Activated CD8-positive, alpha-beta T cell treated with anti-CD3 and anti-CD28 coated beads for 36 hours (primary cell): Measurements from ENCODE around the gene LMNTD2. TPM values are rescaled to one million over a fixed set of nuclear protein-coding genes. Genes with fewer than 3 reads are reported as not detected.

Experiments
- ATAC-seq: fragments of 200-7000 bp; cut with Tn5 transposase; one replicate; pipeline ENCODE4 v1.10.0; 2021; ENCODE audit warnings: mild to moderate bottlenecking, moderate library complexity
- CTCF ChIA-PET: fragments of 350-600 bp; sonication (Branson Sonifier 250); formaldehyde crosslinking; loops from one replicate; lab custom pipeline; 2021; ENCODE audit warnings: antibody characterized with exemption; lab: Charles Lee
- POLR2A ChIA-PET: fragments of 350-600 bp; sonication (Branson Sonifier 250); formaldehyde crosslinking; loops from one replicate; lab custom pipeline; 2021; ENCODE audit warnings: antibody characterized with exemption; lab: Charles Lee
- DNase-seq: peaks from one replicate; pipeline ENCODE4 v3.0.0-alpha.2; 2020
- H3K27ac Mint-ChIP-seq: one replicate; pipeline ENCODE4 v1.8.0; 2021; ENCODE audit warnings: mild to moderate bottlenecking, mixed read lengths
- H3K27me3 Mint-ChIP-seq: one replicate; pipeline ENCODE4 v1.8.0; 2021; ENCODE audit warnings: mixed read lengths
- H3K36me3 Mint-ChIP-seq: one replicate; pipeline ENCODE4 v1.8.0; 2021; ENCODE audit warnings: low read depth, mixed read lengths
- H3K4me1 Mint-ChIP-seq: one replicate; pipeline ENCODE4 v1.8.0; 2021; ENCODE audit warnings: low read depth, mixed read lengths
- H3K4me3 Mint-ChIP-seq: one replicate; pipeline ENCODE4 v1.8.0; 2021; ENCODE audit warnings: mild to moderate bottlenecking, moderate library complexity, mixed read lengths
- H3K9me3 Mint-ChIP-seq: one replicate; pipeline ENCODE4 v1.8.0; 2021; ENCODE audit warnings: mixed read lengths
- intact Hi-C: fragments of 100-400 bp; cut with micrococcal nuclease; formaldehyde crosslinking; loops from one replicate; pipeline ENCODE4 v1.10.0; 2022
- microRNA-seq: library from miRNA; unstranded; fragments of <30 nt; microRNA quantifications from one replicate; pipeline ENCODE4 v1.2.0, GENCODE V29; 2022; ENCODE audit warnings: borderline microRNAs expressed, borderline replicate concordance
- total RNA-seq, 2 experiments: library from RNA; stranded (reverse); gene quantifications; one replicate each; pipeline ENCODE4 v1.2.3, GENCODE V29; 2021
- TF ChIP-seq, protein P1 (sequence below): fragments of 200-600 bp; IDR thresholded peaks from one replicate; pipeline ENCODE4 v1.8.0; 2022; ENCODE audit warnings: antibody characterized with exemption, mild to moderate bottlenecking

The LMNTD2 gene
- total RNA-seq, 2 experiments from 2014 or later = 0.88 to 1.3 TPM

DNA sequence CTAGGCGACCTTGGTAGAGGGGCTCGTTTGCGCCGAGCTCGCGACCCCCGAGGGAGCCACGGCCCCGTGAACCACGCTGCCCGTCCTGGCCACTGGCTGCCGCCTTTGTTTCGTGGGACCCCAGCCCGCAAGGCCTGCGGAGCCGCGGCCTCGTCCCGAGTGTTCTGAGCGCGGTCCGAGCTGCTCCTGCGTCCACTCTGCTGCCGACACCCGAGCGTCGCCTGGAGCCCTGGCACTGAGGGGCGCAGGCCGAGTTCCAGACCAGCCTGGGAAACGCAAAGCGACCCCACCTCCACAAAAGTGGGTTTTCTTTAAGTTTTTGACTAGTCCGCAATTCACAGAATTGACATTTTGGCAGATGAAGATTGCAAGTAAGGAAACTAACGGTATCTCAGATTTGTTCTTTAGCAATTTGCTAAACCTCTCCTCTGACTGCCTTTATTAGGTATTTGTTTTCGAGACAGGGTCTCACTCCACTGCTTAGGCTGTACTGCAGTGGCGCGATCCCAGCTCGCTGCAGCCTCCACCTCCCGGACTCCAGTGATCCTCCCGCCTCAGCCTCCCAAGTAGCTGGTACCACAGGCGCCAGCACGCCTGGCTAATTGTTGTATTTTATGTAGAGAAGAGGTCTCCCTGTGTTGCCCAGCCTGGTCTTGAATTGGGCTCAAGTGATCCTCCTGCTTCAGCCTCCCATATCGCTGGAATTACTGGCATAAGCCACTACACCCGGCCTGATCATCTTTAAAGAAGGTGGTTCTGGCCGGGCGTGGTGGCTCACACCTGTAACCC, 52.6 kb downstream of the LMNTD2 start:
- intact Hi-C loops = no loop called here
- Mint-ChIP-seq H3K36me3 (peaks cover 28% of the 10 kb centered on the region), H3K9me3 (no peaks in the 10 kb centered on the region), H3K27ac (peak overlapping the region; percentile 57), H3K4me1 (peaks cover 19% of the 10 kb centered on the region), H3K27me3 (no peaks in the 10 kb centered on the region), H3K4me3 (peak overlapping the region; percentile 94)
- CTCF ChIA-PET = interaction anchor here (6.6 kb wide), 1 partner anchor 12 kb away, joined by 51 read pairs; no protein-coding TSS in a partner anchor
- DNase-seq = no peak
- ATAC-seq = no peak
- POLR2A ChIA-PET = interaction anchor here (1.0 to 3.5 kb wide), 3 partner anchors 8 to 61 kb away, joined by 5 to 22 read pairs (median 6); partner anchors contain the start of gene PTDSS2
- TF ChIP-seq, protein P1, sequence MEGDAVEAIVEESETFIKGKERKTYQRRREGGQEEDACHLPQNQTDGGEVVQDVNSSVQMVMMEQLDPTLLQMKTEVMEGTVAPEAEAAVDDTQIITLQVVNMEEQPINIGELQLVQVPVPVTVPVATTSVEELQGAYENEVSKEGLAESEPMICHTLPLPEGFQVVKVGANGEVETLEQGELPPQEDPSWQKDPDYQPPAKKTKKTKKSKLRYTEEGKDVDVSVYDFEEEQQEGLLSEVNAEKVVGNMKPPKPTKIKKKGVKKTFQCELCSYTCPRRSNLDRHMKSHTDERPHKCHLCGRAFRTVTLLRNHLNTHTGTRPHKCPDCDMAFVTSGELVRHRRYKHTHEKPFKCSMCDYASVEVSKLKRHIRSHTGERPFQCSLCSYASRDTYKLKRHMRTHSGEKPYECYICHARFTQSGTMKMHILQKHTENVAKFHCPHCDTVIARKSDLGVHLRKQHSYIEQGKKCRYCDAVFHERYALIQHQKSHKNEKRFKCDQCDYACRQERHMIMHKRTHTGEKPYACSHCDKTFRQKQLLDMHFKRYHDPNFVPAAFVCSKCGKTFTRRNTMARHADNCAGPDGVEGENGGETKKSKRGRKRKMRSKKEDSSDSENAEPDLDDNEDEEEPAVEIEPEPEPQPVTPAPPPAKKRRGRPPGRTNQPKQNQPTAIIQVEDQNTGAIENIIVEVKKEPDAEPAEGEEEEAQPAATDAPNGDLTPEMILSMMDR = no peak

DNA sequence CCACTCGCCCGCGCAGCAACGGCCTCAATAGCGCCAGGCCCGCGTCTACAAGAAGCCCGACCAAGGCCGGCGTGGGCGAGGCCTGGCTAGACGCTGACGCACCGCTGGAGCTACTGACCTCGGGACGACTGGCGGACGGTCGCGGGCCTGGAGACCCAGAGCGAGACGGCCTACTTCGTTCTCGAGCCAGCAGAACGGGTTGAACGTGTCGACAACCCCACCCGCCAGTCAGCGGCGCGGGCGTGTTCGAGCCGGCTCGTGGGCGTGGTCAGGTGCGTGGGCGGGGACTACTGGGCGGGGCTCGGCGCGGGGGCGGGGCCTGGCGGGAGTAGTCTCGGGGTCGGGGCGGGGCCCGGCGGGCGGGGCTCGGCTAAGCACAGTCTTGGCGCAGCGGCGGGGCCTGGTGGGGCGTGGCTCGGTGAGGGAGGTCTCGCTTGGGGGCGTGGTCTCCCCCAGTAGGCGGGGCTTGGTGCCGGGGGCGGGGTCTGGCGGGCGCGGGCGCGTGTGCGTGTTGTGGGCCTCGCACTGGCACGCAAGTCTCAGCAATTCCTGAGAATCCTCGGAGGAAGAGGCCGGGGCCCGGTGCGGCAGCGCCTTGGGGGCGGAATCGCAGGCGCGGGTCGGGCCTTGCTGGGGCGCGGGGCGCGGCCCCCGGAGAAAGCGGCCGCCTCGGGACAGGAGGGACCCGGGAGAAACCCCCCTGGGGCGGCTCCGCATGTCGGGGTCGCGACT, 53.4 kb downstream of the LMNTD2 start, which contains the start of gene RNH1:
TSS of gene RNH1 (minus strand) at position 248 of the 732 bp plus-strand sequence. CDS start 5,080 bp downstream, outside the sequence.
- Mint-ChIP-seq H3K27ac (peak within 1 kb of the TSS; percentile 99), H3K4me1 (peaks cover 22% of the 10 kb centered on the region), H3K36me3 (peaks cover 24% of the 10 kb centered on the region), H3K4me3 (peak within 1 kb of the TSS; percentile 94), H3K27me3 (no peaks in the 10 kb centered on the region), H3K9me3 (no peaks in the 10 kb centered on the region)
- POLR2A ChIA-PET = interaction anchor here (0.7 to 3.5 kb wide), 16 partner anchors 8 to 240 kb away, joined by 3 to 22 read pairs (median 3); partner anchors contain the start of genes PTDSS2, SIGIRR and TALDO1
- DNase-seq (peak; percentile 99), ATAC-seq (peak; percentile 90)
- TF ChIP-seq, protein P1 = no peak
- CTCF ChIA-PET = interaction anchor here (0.7 to 6.6 kb wide), 6 partner anchors 12 to 220 kb away, joined by 3 to 51 read pairs (median 4); no protein-coding TSS in a partner anchor
- intact Hi-C loops = no loop called here

DNA sequence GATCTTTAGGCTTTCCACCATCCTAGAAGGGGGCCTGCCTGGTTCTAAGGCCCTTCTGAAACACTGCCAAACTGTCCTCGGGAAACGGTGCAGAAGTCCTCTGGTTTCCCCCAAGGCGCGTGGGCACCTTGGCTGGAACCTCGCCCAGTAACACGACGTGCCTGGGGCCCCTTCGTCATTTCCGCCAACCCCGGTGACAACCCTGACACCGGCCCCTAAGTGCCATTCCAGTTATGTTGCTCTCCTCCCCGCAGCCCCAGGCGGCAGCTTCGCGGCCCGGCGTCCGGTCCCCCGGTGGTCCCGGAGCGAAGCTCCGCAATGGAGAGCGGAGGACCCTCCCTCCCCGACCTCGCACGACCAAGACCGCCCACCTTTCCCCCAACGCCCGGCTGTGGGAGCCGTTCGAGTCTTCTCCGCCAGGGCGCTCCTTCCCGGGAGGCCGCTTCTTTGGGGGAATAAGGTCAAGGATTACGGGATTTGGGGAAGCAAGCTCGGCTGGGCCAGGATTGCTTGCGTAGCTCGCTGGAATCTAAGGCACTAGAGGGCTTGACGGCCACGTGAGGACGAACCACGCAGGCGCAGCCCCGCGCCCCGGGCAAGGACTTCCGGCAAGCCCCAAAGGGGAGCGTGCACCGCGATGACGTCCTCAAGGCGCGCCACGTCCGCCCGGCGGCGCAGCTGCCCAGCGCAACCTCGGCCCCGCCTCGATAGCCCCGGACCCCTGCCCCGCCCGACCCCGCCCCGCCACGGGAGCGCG, 54.1 kb downstream of the LMNTD2 start:
- no peaks in the 10 kb centered on the region for H3K27me3 Mint-ChIP-seq
- TF ChIP-seq, protein P1 = no peak
- intact Hi-C loops = no loop called here

DNA sequence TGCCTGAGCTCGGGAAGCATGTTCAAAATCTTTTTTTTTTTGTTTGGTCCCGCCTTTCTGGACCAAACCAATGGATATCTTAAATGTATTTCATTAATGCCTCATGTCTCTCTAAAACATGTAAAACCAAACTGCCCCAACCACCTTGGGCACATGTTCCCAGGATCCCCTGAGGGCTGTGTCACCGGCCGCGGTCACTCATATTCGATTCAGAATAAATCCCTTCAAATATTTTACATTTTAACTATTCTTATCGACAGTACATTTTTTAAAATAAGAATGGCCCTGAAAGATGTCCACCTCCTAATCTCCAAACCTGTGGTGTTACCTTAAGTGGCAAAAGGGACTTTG, 55.6 kb downstream of the LMNTD2 start:
- DNase-seq (no peak), ATAC-seq (no peak)
- peak overlapping the region; percentile 94 for H3K4me3 Mint-ChIP-seq
- H3K9me3 Mint-ChIP-seq = no peaks in the 10 kb centered on the region
- H3K27me3 Mint-ChIP-seq = no peaks in the 10 kb centered on the region
- ChIA-PET CTCF (interaction anchor here (0.7 to 6.6 kb wide), 5 partner anchors 14 to 136 kb away, joined by 3 to 51 read pairs (median 4); partner anchors contain the start of gene B4GALNT4), POLR2A (interaction anchor here (1.0 to 3.5 kb wide), 4 partner anchors 11 to 56 kb away, joined by 3 to 22 read pairs (median 6); partner anchors contain the start of gene PTDSS2)
- peak overlapping the region; percentile 30 for H3K27ac Mint-ChIP-seq
- intact Hi-C loops = no loop called here
- peaks cover 25% of the 10 kb centered on the region for H3K36me3 Mint-ChIP-seq
- H3K4me1 Mint-ChIP-seq = peaks cover 26% of the 10 kb centered on the region
- TF ChIP-seq, protein P1 = no peak

More for the DNA sequence above, 54.1 kb downstream of the LMNTD2 start:
- peak; percentile 80 for ATAC-seq
- ChIA-PET POLR2A (interaction anchor here (0.7 to 3.5 kb wide), 18 partner anchors 9 to 241 kb away, joined by 3 to 22 read pairs (median 3); partner anchors contain the start of genes PTDSS2, SIGIRR and TALDO1), CTCF (interaction anchor here (0.7 to 6.6 kb wide), 7 partner anchors 13 to 221 kb away, joined by 3 to 51 read pairs (median 4); no protein-coding TSS in a partner anchor)
- no peaks in the 10 kb centered on the region for H3K9me3 Mint-ChIP-seq
- peaks cover 24% of the 10 kb centered on the region for H3K36me3 Mint-ChIP-seq
- H3K27ac Mint-ChIP-seq = peak overlapping the region; percentile 99
- peaks cover 24% of the 10 kb centered on the region for H3K4me1 Mint-ChIP-seq
- peak overlapping the region; percentile 94 for H3K4me3 Mint-ChIP-seq
- peak; percentile 97 for DNase-seq

Small RNA genes within 50 kb of the gene (microRNA-seq; reads per million reads assigned to microRNA genes)
- 587 reads per million, percentile 85 among the genes with 10 or more reads in this experiment for gene MIR210

Other genes with a start within 250 kb of the LMNTD2 start
- gene IFITM1, start 246.7 kb downstream of the LMNTD2 start, total RNA-seq = 100 to 1,000 TPM; 296 to 304 TPM
- 10 to 100 TPM; 52.8 to 58.0 TPM for gene IFITM3, start 239.9 kb downstream of the LMNTD2 start, total RNA-seq
- 1 to 10 TPM; 1.5 to 3.4 TPM for gene B4GALNT4, start 191.2 kb downstream of the LMNTD2 start, total RNA-seq
- gene PKP3, start 166.5 kb downstream of the LMNTD2 start, total RNA-seq = under 1 TPM in 1 of 2 experiments, not detected in 1; 0.18 TPM
- 10 to 100 TPM; 33.9 to 35.0 TPM for gene SIGIRR, start 145.7 kb downstream of the LMNTD2 start, total RNA-seq
- gene ANO9, start 118.7 kb downstream of the LMNTD2 start, total RNA-seq = 10 to 100 TPM; 28.2 to 29.0 TPM
- gene PTDSS2, start 110.5 kb downstream of the LMNTD2 start, total RNA-seq = 10 to 100 TPM; 17.4 to 18.0 TPM
- gene RNH1, start 53.5 kb downstream of the LMNTD2 start, total RNA-seq = 100 to 1,000 TPM; 105 to 110 TPM
- 10 to 100 TPM; 30.4 to 34.6 TPM for gene HRAS, start 25.2 kb downstream of the LMNTD2 start, total RNA-seq
- under 1 TPM; 0.67 to 0.99 TPM for gene LRRC56, start 23.2 kb downstream of the LMNTD2 start, total RNA-seq
- gene RASSF7, start 232 bp upstream of the LMNTD2 start, total RNA-seq = 10 to 100 TPM; 16.8 to 17.3 TPM
- 10 to 100 TPM; 43.1 to 44.5 TPM for gene PHRF1, start 15.7 kb upstream of the LMNTD2 start, total RNA-seq
- 10 to 100 TPM; 34.6 to 37.5 TPM for gene IRF7, start 55.2 kb upstream of the LMNTD2 start, total RNA-seq
- gene CDHR5, start 64.2 kb upstream of the LMNTD2 start, total RNA-seq = not detected
- gene SCT, start 66.4 kb upstream of the LMNTD2 start, total RNA-seq = not detected
- gene DRD4, start 76.5 kb upstream of the LMNTD2 start, total RNA-seq = under 1 TPM; 0.88 to 0.89 TPM
- 10 to 100 TPM; 59.1 to 59.3 TPM for gene DEAF1, start 134.5 kb upstream of the LMNTD2 start, total RNA-seq
- gene TMEM80, start 135.1 kb upstream of the LMNTD2 start, total RNA-seq = 10 to 100 TPM; 10.6 to 12.5 TPM
- gene EPS8L2, start 145.5 kb upstream of the LMNTD2 start, total RNA-seq = 10 to 100 TPM; 15.0 to 16.7 TPM
- 100 to 1,000 TPM; 234 to 241 TPM for gene TALDO1, start 186.7 kb upstream of the LMNTD2 start, total RNA-seq
- gene GATD1, start 216.7 kb upstream of the LMNTD2 start, total RNA-seq = 10 to 100 TPM; 45.8 to 48.8 TPM
- gene CEND1, start 229.4 kb upstream of the LMNTD2 start, total RNA-seq = under 1 TPM; 0.20 to 0.25 TPM
- gene SLC25A22, start 237.5 kb upstream of the LMNTD2 start, total RNA-seq = 10 to 100 TPM; 33.3 to 36.7 TPM
- gene PIDD1, start 244.5 kb upstream of the LMNTD2 start, total RNA-seq = 10 to 100 TPM; 29.9 to 30.6 TPM
- gene RPLP2, start 249.2 kb upstream of the LMNTD2 start, total RNA-seq = 1,000 to 10,000 TPM; 3,638 to 3,686 TPM